22Rv1 (cell line): ENCODE measurements around the gene BIRC7.

Experiments
- CTCF ChIP-seq: fragments of 450-650 bp; IDR thresholded peaks from 2 replicates; pipeline ENCODE4 v1.5.1; 2017; ENCODE audit warnings: mild to moderate bottlenecking
- ZFX ChIP-seq: fragments of 450-650 bp; IDR thresholded peaks from 2 replicates; pipeline ENCODE4 v1.6.1; 2017; ENCODE audit warnings: antibody characterized with exemption, borderline replicate concordance

GRCh38 chr20:63255931-63256704, 20.4 kb downstream of the BIRC7 start:
- TF ChIP-seq CTCF (no peak), ZFX (no peak)
